ENCODE results near the gene REV1.
"Not testable (repeated sequence)": the region's sequence is repeated elsewhere in the genome, so short reads cannot be mapped to it uniquely, and the experiment has no call there.

REV1 gene

DNA sequence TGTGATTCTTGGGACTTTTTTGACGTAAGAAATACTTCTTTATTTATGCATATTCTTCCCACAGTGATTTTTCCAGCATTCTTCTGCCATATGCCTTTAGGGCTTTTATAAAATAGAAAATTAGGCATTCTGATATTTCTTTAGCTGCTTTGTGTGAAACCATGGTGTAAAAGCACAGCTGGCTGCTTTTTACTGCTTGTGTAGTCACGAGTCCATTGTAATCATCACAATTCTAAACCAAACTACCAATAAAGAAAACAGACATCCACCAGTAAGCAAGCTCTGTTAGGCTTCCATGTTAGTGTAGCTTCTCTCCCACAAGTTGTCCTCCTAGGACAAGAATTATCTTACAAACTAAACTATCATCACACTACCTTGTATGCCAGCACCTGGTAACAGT lies 90.0 kb downstream of the REV1 start:
- FAIRE-seq: no peak

- FAIRE-seq: no peak
Measured at GRCh38 chr2:99399063-99399462, 90.8 kb downstream of the REV1 start.

GRCh38 chr2:99398303-99398702 lies 91.5 kb downstream of the REV1 start:
- no peak for FAIRE-seq

- FAIRE-seq: no peak
Measured at GRCh38 chr2:99397266-99397920, 92.4 kb downstream of the REV1 start.

DNA sequence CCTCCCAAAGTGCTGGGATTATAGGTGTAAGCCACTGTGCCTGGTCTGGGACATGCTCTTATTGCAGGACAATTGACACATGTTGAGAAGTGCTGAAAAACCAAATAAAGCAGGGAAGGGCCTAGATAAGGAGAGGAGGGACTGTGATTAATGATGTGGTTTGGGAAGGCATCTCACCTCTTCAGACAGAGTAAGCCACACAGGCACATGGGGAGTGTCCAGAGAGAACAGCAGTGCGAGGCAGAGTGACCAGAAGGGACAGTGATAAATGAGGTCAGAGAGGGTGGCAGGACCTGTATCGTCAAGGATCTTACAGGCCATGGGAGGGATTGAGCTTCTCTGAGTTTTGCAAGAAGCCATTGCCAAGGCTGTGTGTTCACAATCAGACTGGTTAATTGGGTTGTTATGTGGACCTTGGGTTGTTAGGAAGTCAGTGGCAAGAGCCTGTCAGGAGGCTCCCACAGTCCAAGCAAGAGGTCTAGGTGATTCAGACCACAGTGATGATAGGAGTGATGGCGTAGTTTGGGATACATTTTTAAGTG lies 94.2 kb downstream of the REV1 start:
- no peak for FAIRE-seq

- no peak for FAIRE-seq
Measured at GRCh38 chr2:99389946-99390345, 99.9 kb downstream of the REV1 start.

- FAIRE-seq: no peak
Measured at GRCh38 chr2:99389371-99389770, 100.4 kb downstream of the REV1 start.

DNA sequence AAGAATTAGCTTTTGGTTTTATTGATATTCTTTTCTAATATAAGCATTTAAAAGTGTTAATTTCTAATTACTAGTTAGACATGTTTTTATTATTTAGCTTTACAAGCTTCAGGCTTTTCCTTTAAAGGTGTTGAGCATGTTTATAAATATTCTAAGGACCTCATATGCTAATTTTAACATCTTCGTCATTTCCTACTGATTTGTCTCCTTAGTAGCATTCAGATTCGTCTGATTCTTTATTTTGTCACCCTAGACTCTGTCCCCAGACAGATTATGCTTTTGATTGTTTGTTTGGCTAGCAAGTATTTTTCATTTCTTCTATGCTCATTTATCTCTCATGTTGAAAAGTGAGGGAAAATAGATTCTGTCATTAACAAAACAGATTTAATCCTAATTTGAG lies 100.9 kb downstream of the REV1 start:
- FAIRE-seq: no peak

DNA sequence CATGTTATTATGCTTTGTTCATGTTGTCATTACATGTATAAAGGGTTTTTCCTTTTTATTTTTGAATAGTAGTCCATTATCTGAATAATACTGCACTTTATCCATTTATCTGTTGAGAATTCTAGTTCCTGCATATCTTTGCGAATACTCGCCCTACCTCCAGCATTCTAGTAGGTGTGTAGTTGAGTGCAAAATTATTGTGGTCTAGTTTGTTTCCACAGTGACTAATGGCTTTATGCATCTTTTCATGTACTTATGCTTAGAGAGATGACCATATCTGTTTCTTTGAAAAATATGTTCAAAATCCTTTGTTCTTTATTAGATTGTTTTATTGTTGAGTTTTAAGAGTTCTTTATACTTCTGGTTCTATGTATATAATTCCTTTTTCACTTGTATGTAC lies 103.8 kb downstream of the REV1 start:
- FAIRE-seq: no peak

DNA sequence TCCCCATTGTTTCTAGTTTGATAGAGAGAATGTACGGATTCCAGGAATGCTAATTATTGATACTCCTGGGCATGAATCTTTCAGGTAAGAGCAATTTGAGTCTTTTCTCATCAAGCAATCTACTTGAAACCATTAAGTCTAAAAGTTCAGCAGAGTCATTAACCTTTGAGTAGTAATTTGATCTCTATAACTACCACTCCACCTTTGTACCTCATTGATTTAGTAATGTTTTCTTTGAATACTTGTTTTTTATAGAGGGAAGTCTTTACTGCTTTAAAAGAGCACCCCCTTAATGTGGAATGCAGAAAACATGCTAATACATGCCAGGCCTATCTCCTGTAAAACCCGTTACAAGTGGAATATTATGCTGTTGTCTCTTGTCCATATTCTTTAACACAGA lies 107.7 kb downstream of the REV1 start:
- FAIRE-seq: no peak

- no peak for FAIRE-seq
Measured at GRCh38 chr2:99380376-99381010, 109.3 kb downstream of the REV1 start.

DNA sequence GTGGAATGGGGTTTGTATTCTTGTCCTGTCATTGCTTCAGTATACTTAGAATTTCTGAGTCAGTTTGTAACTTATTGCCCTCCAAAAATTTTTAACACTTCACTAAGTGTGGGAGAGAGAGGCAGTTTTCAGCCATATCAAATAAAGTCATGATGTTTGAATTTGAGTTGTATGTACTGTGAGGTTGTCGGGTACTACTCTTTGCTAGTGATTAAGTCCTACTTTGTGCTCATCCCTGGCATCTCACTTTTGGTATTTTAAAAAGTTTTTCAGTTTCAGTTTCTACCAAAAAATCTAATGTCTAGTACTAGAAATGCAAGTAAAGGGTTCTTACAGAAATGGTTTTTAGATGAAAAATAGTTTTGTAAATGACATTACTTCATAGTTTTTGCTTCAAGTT lies 111.9 kb downstream of the REV1 start:
- FAIRE-seq: no peak

DNA sequence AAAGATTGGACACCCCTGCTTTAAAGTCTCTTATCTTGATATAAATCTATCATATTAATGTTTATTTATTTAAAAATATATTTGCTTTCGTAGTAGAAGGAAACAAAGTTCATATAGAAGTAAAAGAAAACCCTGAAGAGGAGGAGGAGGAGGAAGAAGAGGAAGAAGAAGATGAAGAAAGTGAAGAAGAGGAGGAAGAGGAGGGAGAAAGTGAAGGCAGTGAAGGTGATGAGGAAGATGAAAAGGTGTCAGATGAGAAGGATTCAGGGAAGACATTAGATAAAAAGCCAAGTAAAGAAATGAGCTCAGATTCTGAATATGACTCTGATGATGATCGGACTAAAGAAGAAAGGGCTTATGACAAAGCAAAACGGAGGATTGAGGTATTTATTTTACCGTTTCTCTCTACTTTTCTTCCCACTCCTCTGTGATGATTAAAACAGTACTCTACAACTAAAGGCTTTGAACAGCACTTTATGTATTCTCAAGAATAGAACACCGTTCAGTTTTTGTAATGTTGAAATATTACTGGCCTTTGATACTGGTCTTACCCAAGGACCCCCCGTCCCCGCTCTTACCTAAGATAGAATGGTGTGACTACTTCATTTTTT lies 113.5 kb downstream of the REV1 start:
- no peak for FAIRE-seq

DNA sequence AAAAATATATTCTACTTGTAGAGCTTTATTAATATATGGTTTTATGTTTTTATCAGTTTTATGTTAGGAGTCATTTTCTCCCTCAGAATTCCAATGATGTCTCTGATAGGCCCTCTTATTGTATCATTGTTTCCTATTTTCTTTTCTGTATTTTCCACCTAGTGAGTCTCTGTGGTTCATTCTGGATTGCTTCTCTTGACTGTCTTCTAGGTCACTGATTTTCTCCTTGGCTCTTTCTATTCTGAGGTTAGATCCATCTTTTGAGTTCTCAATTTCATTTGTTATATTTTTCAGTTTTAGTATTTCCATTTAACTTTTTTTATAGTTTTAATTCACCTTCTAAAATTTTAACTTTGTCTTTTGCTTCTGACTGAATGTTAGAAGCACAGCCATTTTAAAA lies 115.1 kb downstream of the REV1 start:
- FAIRE-seq: no peak

DNA sequence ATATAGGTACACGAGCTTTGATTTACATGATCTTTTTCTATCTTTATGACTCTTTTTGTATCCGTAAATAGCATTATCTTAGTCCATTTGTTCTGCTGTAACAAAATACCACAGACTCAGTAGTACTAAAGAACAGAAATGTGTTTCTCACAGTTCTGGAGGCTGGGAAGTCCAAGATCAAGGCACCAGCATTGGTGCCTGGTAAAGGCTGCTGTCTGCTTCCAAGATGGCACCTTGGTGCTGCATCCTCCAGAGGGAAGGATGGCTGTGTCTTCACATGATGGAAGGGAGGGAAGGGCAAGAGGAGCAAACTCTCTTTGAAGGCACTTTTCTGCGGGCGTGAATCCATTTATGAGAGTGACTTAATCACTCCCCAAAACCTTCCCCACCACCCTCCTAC lies 116.7 kb downstream of the REV1 start:
- no peak for FAIRE-seq

- not testable (repeated sequence) for FAIRE-seq
Measured at GRCh38 chr2:99368854-99369253, 121.0 kb downstream of the REV1 start.

DNA sequence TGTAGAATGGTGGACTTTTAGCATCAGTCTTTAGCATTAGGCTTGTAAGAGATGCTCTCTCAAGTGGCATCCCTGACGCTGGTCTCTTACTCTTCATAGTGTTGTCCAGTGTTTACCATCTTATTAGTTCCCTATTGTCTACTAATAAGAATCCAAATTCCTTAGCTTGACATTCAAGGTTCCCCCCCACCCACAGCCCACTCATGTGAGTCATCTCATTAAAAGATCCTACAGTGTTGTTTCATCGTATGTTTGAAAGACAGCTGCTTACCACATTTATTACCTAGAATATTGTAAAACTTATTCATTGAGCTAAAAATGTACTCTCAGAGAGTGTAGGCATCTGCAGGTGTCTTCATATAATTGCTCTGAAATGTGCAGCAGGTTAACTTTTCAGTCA lies 124.2 kb downstream of the REV1 start:
- no peak for FAIRE-seq

DNA sequence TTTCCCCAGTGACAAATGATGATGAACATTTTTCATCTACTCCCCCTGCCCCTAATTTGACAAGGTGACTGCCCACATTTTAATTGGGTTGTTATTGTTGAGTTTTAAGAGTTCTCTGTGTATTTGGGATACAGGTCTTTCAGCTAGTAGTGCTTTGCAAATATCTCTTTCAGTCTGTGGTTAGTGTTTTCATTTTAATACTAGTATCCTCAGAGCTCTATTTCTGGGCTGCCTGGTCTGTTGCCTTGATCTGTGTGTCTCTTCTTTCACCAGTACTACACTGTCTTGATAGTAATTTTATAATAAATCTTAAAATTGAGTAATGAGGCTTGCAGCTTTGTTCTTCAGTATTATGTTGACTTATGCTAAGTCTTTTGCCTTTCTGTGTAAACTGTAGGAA lies 133.0 kb downstream of the REV1 start:
- FAIRE-seq: no peak

- FAIRE-seq: not testable (repeated sequence)
Measured at GRCh38 chr2:99354825-99355224, 135.0 kb downstream of the REV1 start.

- FAIRE-seq: no peak
Measured at GRCh38 chr2:99354070-99354469, 135.7 kb downstream of the REV1 start.

Measured in A204.1 (cell line).